Measurements from ENCODE around the gene LHFPL6.

Gene LHFPL6

GRCh38 chr13:39586151-39586550 lies 16.8 kb downstream of the LHFPL6 start:
- Histone ChIP-seq H3K27me3 (ENCODE audit: low read depth) (no peaks in the 10 kb centered on the region), H3K4me3 (no peak overlapping the region), H3K4me1 (peaks cover 10% of the 10 kb centered on the region), H3K36me3 (replicated peaks) (no peaks in the 10 kb centered on the region), H3K9me3 (no peaks in the 10 kb centered on the region)
- in situ Hi-C loops (cut with MboI; ENCODE audit: low sequenced_read_pairs), result no loop called here
- no peak for DNase-seq (ENCODE audit: low spot score in 2 of 2)

- no peak for DNase-seq (ENCODE audit: low spot score in 2 of 2)
- no peaks in the 10 kb centered on the region for H3K36me3 ChIP-seq (replicated peaks)
- no peaks in the 10 kb centered on the region for H3K27me3 ChIP-seq (ENCODE audit: low read depth)
- in situ Hi-C loops (cut with MboI; ENCODE audit: low sequenced_read_pairs), result no loop called here
- no peaks in the 10 kb centered on the region for H3K9me3 ChIP-seq
- no peak overlapping the region for H3K4me3 ChIP-seq
- H3K4me1 ChIP-seq, result peaks cover under 1% of the 10 kb centered on the region
These were observed 17.8 kb downstream of the LHFPL6 start for GRCh38 chr13:39585219-39585618.

- peaks cover 3% of the 10 kb centered on the region; the same call in 1 of the 2 replicates for H3K4me1 ChIP-seq
- no peaks in the 10 kb centered on the region for H3K9me3 ChIP-seq
- in situ Hi-C loops (cut with MboI; ENCODE audit: low sequenced_read_pairs), result no loop called here
- H3K27me3 ChIP-seq (ENCODE audit: low read depth), result no peaks in the 10 kb centered on the region
- no peak for DNase-seq (ENCODE audit: low spot score in 2 of 2)
- H3K4me3 ChIP-seq, result no peak overlapping the region
- H3K36me3 ChIP-seq (replicated peaks), result no peaks in the 10 kb centered on the region
These were observed 22.0 kb downstream of the LHFPL6 start for GRCh38 chr13:39580881-39581575.

GRCh38 chr13:39578821-39579291 lies 24.1 kb downstream of the LHFPL6 start:
- Histone ChIP-seq H3K36me3 (replicated peaks) (no peaks in the 10 kb centered on the region), H3K4me1 (peaks cover 3% of the 10 kb centered on the region; the same call in 1 of the 2 replicates), H3K4me3 (no peak overlapping the region), H3K27me3 (ENCODE audit: low read depth) (no peaks in the 10 kb centered on the region), H3K9me3 (no peaks in the 10 kb centered on the region)
- in situ Hi-C loops (cut with MboI; ENCODE audit: low sequenced_read_pairs), result no loop called here
- DNase-seq (ENCODE audit: low spot score in 2 of 2), result no peak

GRCh38 chr13:39577838-39578491 lies 25.0 kb downstream of the LHFPL6 start:
- no peaks in the 10 kb centered on the region for H3K9me3 ChIP-seq
- H3K27me3 ChIP-seq (ENCODE audit: low read depth), result no peaks in the 10 kb centered on the region
- no peak for DNase-seq (ENCODE audit: low spot score in 2 of 2)
- peaks cover 3% of the 10 kb centered on the region; the same call in 1 of the 2 replicates for H3K4me1 ChIP-seq
- no peaks in the 10 kb centered on the region for H3K36me3 ChIP-seq (replicated peaks)
- no peak overlapping the region for H3K4me3 ChIP-seq
- in situ Hi-C loops (cut with MboI; ENCODE audit: low sequenced_read_pairs), result no loop called here

- in situ Hi-C loops (cut with MboI; ENCODE audit: low sequenced_read_pairs), result no loop called here
- no peaks in the 10 kb centered on the region for H3K36me3 ChIP-seq (replicated peaks)
These were observed 25.8 kb downstream of the LHFPL6 start for GRCh38 chr13:39577203-39577602.

GRCh38 chr13:39575641-39576238 lies 27.3 kb downstream of the LHFPL6 start:
- in situ Hi-C loops (cut with MboI; ENCODE audit: low sequenced_read_pairs), result no loop called here
- DNase-seq (ENCODE audit: low spot score in 2 of 2), result no peak
- H3K27me3 ChIP-seq (ENCODE audit: low read depth), result no peaks in the 10 kb centered on the region
- no peaks in the 10 kb centered on the region for H3K9me3 ChIP-seq
- H3K36me3 ChIP-seq (replicated peaks), result no peaks in the 10 kb centered on the region
- H3K4me1 ChIP-seq, result peaks cover 3% of the 10 kb centered on the region; the same call in 1 of the 2 replicates
- H3K4me3 ChIP-seq, result no peak overlapping the region

More at GRCh38 chr13:39577203-39577602, 25.8 kb downstream of the LHFPL6 start:
- DNase-seq (ENCODE audit: low spot score in 2 of 2), result no peak
- no peak overlapping the region for H3K4me3 ChIP-seq
- no peaks in the 10 kb centered on the region for H3K9me3 ChIP-seq
- H3K4me1 ChIP-seq, result peaks cover 3% of the 10 kb centered on the region; the same call in 1 of the 2 replicates
- no peaks in the 10 kb centered on the region for H3K27me3 ChIP-seq (ENCODE audit: low read depth)

- Histone ChIP-seq H3K36me3 (replicated peaks) (no peaks in the 10 kb centered on the region), H3K9me3 (no peaks in the 10 kb centered on the region), H3K4me1 (peaks cover 14% of the 10 kb centered on the region), H3K27me3 (ENCODE audit: low read depth) (no peaks in the 10 kb centered on the region), H3K4me3 (no peak overlapping the region)
- no peak for DNase-seq (ENCODE audit: low spot score in 2 of 2)
- in situ Hi-C loops (cut with MboI; ENCODE audit: low sequenced_read_pairs), result no loop called here
These were observed 31.4 kb downstream of the LHFPL6 start for GRCh38 chr13:39571502-39572092.

- peak; percentile 51 to 66 for DNase-seq (ENCODE audit: low spot score in 2 of 2)
- Histone ChIP-seq H3K9me3 (no peaks in the 10 kb centered on the region), H3K36me3 (replicated peaks) (no peaks in the 10 kb centered on the region), H3K4me3 (no peak overlapping the region), H3K4me1 (peaks cover 49% of the 10 kb centered on the region), H3K27me3 (ENCODE audit: low read depth) (no peaks in the 10 kb centered on the region)
- in situ Hi-C loops (cut with MboI; ENCODE audit: low sequenced_read_pairs), result no loop called here
These were observed 35.4 kb downstream of the LHFPL6 start for GRCh38 chr13:39567569-39567968.

GRCh38 chr13:39566216-39566869 lies 36.6 kb downstream of the LHFPL6 start:
- DNase-seq (ENCODE audit: low spot score in 2 of 2), result peak in 1 of 2 experiments; percentile 19
- Histone ChIP-seq H3K9me3 (no peaks in the 10 kb centered on the region), H3K27me3 (ENCODE audit: low read depth) (no peaks in the 10 kb centered on the region), H3K4me3 (0 out of 2 replicates have a peak overlapping the region, but pooled peaks have one; percentile 3), H3K4me1 (peaks cover 56% of the 10 kb centered on the region), H3K36me3 (replicated peaks) (no peaks in the 10 kb centered on the region)
- in situ Hi-C loops (cut with MboI; ENCODE audit: low sequenced_read_pairs), result no loop called here

GRCh38 chr13:39565036-39565949 lies 37.7 kb downstream of the LHFPL6 start:
- DNase-seq (ENCODE audit: low spot score in 2 of 2), result peak; percentile 84 to 98
- 0 out of 2 replicates have a peak overlapping the region, but pooled peaks have one; percentile 3 for H3K4me3 ChIP-seq
- H3K4me1 ChIP-seq, result peaks cover 56% of the 10 kb centered on the region
- no peaks in the 10 kb centered on the region for H3K36me3 ChIP-seq (replicated peaks)
- no peaks in the 10 kb centered on the region for H3K27me3 ChIP-seq (ENCODE audit: low read depth)
- in situ Hi-C loops (cut with MboI; ENCODE audit: low sequenced_read_pairs), result no loop called here
- no peaks in the 10 kb centered on the region for H3K9me3 ChIP-seq

- DNase-seq (ENCODE audit: low spot score in 2 of 2), result no peak
- Histone ChIP-seq H3K27me3 (ENCODE audit: low read depth) (no peaks in the 10 kb centered on the region), H3K9me3 (no peaks in the 10 kb centered on the region), H3K4me1 (peaks cover 56% of the 10 kb centered on the region), H3K4me3 (no peak overlapping the region), H3K36me3 (replicated peaks) (no peaks in the 10 kb centered on the region)
- in situ Hi-C loops (cut with MboI; ENCODE audit: low sequenced_read_pairs), result no loop called here
These were observed 39.6 kb downstream of the LHFPL6 start for GRCh38 chr13:39563470-39563735.

- H3K4me1 ChIP-seq, result peaks cover 45% of the 10 kb centered on the region
These were observed 41.0 kb downstream of the LHFPL6 start for GRCh38 chr13:39561971-39562370.

More at GRCh38 chr13:39561971-39562370, 41.0 kb downstream of the LHFPL6 start:
- peak; percentile 54 to 79 for DNase-seq (ENCODE audit: low spot score in 2 of 2)
- in situ Hi-C loops (cut with MboI; ENCODE audit: low sequenced_read_pairs), result no loop called here
- Histone ChIP-seq H3K4me3 (no peak overlapping the region), H3K9me3 (peaks cover 3% of the 10 kb centered on the region; the same call in 1 of the 2 replicates), H3K27me3 (ENCODE audit: low read depth) (no peaks in the 10 kb centered on the region), H3K36me3 (replicated peaks) (no peaks in the 10 kb centered on the region)
